ENCODE data around the gene ACKR4.

DNA sequence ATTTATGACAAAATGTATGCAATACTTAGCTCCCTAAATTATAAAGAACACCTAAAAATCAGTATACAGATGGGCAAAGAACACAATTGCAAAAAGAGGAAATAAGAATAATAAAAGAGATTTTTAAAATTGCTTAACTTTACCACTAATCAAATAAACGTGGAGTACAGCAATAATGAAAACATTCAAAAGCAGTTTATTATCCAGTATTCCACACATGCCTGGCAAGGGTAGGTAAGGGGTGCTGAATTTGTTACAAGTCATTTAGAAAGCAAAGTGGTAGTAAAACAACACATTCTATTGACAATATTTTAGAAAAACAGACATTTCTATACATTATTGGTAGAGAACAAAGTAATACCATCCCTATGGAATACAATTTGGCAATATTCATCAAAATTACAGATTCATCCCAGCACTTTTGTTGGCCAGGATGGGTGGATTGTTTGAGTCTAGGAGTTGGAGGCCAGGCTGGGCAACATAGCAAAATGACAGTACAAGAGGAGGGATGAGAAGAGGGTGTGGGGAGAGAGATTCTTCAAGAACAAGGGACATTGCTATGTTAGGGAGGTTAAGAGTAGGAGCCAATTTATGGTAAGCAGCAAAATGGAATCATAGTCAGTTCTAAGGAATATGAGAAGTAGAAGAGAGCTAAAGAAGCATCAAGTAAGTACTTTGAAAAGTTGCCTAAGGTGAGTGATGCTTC is 3.7 kb upstream of the ACKR4 start:
- TF ChIP-seq, protein P1, sequence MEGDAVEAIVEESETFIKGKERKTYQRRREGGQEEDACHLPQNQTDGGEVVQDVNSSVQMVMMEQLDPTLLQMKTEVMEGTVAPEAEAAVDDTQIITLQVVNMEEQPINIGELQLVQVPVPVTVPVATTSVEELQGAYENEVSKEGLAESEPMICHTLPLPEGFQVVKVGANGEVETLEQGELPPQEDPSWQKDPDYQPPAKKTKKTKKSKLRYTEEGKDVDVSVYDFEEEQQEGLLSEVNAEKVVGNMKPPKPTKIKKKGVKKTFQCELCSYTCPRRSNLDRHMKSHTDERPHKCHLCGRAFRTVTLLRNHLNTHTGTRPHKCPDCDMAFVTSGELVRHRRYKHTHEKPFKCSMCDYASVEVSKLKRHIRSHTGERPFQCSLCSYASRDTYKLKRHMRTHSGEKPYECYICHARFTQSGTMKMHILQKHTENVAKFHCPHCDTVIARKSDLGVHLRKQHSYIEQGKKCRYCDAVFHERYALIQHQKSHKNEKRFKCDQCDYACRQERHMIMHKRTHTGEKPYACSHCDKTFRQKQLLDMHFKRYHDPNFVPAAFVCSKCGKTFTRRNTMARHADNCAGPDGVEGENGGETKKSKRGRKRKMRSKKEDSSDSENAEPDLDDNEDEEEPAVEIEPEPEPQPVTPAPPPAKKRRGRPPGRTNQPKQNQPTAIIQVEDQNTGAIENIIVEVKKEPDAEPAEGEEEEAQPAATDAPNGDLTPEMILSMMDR (IDR thresholded peaks at IDR 0.05; ENCODE audit: low read depth, low read length, poor library complexity, severe bottlenecking), result no peak
- TF ChIP-seq EZH2phosphoT487 (IDR thresholded peaks at IDR 0.05; ENCODE audit: borderline replicate concordance, low read length), result no peak
